ENCODE results near the gene RASL12.

DNA sequence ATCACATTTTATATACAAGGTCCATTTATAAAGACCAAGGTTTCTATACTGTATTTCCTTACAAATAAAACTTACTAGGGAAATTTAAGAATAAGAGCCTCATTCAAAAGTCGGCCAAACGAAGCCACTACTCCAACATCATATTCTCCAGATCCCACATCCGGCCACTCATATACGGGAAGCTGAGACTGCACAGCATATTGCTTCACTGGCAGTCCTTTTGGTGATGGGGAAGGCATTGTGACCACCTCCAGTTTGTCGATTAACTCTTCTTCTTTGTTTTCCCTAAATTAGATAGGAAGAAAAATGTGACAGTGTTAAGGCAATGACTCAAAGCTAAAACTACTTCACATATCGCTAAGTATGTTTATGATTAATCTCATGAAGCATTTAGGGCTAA is 41.0 kb downstream of the RASL12 start:
- TF ChIP-seq, protein P1, sequence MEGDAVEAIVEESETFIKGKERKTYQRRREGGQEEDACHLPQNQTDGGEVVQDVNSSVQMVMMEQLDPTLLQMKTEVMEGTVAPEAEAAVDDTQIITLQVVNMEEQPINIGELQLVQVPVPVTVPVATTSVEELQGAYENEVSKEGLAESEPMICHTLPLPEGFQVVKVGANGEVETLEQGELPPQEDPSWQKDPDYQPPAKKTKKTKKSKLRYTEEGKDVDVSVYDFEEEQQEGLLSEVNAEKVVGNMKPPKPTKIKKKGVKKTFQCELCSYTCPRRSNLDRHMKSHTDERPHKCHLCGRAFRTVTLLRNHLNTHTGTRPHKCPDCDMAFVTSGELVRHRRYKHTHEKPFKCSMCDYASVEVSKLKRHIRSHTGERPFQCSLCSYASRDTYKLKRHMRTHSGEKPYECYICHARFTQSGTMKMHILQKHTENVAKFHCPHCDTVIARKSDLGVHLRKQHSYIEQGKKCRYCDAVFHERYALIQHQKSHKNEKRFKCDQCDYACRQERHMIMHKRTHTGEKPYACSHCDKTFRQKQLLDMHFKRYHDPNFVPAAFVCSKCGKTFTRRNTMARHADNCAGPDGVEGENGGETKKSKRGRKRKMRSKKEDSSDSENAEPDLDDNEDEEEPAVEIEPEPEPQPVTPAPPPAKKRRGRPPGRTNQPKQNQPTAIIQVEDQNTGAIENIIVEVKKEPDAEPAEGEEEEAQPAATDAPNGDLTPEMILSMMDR (IDR thresholded peaks at IDR 0.05), result no peak
- no peak for TF ChIP-seq POLR2A (IDR thresholded peaks at IDR 0.05)

Data from sigmoid colon (tissue), 3 donors.